ENCODE results near the gene MPND. TPM values are rescaled to one million over a fixed set of nuclear protein-coding genes. Genes with fewer than 3 reads are reported as not detected.
"Not testable (repeated sequence)": the region's sequence is repeated elsewhere in the genome, so short reads cannot be mapped to it uniquely, and the experiment has no call there.

The MPND gene
- total and polyA plus RNA-seq, 5 experiments from 2014 or later = 4.6 to 22.1 (median 5.3) TPM

DNA sequence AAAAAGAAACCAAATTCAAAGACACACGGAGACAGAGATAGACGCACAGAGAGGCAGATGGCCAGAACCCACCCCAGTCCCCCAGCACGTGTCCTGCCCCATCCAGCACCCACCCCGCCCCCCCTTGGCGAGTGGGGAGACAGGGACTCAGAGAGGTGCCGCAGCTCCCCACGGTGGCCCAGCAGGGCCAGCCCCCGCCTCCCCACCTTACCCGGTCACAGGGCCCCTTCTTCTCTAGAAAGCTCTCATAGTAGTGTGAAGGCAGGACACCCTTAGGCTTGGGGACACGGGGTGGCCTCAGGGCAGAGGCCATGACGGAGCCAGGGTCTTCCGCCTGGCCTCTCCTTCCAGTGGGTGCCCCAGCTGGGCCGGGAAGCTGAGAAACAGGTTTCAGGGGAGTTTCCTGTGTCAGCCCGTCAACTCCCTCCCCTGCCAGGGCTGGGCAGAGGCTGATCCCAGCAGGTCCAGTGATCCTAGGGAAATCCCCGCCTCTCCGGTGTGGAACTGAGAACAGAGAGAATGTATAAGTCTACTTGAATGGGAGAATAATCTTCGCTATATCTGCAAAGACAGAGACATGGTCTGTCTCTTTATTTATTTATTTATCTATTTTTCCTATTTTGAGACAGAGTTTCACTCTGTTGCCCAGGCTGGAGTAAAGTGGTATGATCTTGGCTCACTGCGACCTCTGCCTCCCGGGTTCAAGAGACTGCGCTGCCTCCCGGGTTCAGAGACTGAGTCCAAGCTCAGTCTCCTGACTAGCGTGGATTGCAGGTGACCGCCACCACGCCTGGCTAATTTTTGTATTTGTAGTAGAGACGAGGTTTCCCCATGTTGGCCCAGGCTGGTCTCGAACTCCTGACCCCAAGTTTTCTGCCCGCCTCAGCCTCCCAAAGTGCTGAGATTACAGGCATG lies 4.7 kb upstream of the MPND start, which contains the start of gene STAP2:
TSS of gene STAP2 (minus strand) at position 387 of the 915 bp plus-strand sequence. CDS start at position 313, 74 bp downstream.
- peaks cover 0 to 2% (median 0%) of the 10 kb centered on the region in 5 donors for H3K27me3 Mint-ChIP-seq
- H3K36me3 Mint-ChIP-seq = peaks cover 0 to 2% (median 0%) of the 10 kb centered on the region in 3 donors
- H3K4me3 Mint-ChIP-seq = peak within 1 kb of the TSS; percentile 82 to 95 (median 87)
- POLR2A ChIA-PET = interaction anchor here (0.9 to 1.5 kb wide), 2 partner anchors 11 to 14 kb away, joined by 4 to 6 read pairs; no protein-coding TSS in a partner anchor
- peak within 1 kb of the TSS; percentile 69 to 97 (median 92) for H3K27ac Mint-ChIP-seq
- no peak for ATAC-seq
- peaks cover 0 to 18% (median 0%) of the 10 kb centered on the region in 9 donors for H3K9me3 Mint-ChIP-seq
- peaks cover 25 to 33% (median 30%) of the 10 kb centered on the region in 4 donors for H3K4me1 Mint-ChIP-seq
- DNase-seq = peak in 4 of 10 donors; percentile 15 to 36 (median 28)

DNA sequence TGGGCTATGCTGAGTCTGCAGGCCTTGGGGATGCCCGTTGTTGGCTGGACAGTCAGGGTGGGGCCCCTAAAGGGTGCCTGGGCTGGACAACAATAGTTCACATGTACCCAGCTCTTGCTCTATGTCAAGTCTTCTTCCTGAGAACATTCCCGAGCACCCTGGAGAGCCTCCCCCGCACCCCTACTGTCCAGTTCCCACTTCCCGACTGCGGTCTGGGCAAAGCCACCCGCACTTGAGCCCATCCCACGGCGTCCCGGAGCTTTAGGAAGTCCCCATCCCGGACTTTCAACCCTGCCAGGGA lies 1.1 kb upstream of the MPND start:
- POLR2A ChIA-PET = interaction anchor here (0.5 to 4.3 kb wide), 22 partner anchors 9 to 821 kb away, joined by 3 to 34 read pairs (median 6); partner anchors contain the start of genes CHAF1A, FSD1, HDGFL2 and SH3GL1
- H3K9me3 Mint-ChIP-seq = no peaks in the 10 kb centered on the region
- peak overlapping the region; percentile 60 to 97 (median 93) for H3K27ac Mint-ChIP-seq
- peak in 1 of 10 donors; percentile 63 for DNase-seq
- peak overlapping the region; percentile 84 to 95 (median 92) for H3K4me3 Mint-ChIP-seq
- H3K36me3 Mint-ChIP-seq = peaks cover 0 to 14% (median 3%) of the 10 kb centered on the region in 3 donors
- H3K4me1 Mint-ChIP-seq = peaks cover 20 to 39% (median 38%) of the 10 kb centered on the region in 4 donors
- ATAC-seq = no peak
- H3K27me3 Mint-ChIP-seq = peaks cover 0 to 2% (median 0%) of the 10 kb centered on the region in 5 donors

DNA sequence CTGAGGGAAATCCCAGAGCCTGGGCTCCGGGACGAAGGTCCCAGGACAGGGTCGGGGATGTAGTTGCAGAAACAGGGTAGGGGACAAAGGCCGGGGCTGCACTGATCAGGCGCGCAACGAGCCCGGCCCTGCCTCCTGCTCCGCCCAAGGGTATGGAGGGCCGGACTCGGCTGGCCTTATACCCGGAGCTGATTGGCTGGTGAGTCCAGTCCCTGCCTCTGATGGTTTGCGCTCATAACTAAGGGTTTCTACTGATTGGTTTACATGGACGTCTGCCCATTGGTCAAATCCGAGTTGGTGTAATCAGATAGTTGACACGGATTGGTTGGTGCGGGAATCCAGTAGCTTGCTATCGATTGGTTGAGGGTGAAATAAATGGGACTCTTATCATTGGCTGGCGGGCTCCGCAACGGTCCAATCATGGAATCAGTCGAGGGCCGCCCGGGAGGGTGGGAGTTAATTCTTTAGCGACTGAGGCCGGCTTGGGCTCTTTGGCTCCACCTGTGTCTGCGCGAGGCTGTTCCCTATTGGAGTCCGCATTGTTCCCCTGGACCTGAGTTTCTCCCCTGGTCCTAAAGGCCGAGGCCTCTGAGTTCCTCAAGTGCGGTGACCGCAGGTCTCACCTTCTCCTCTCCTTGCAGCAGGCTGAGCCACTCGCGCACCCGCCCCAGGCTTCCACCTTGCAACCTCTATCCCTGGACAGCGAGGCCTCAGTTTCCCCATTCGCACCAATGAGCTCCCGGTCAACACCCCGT lies 570 bp upstream of the MPND start:
- ATAC-seq = peak; percentile 82 to 84
- Mint-ChIP-seq H3K36me3 (peaks cover 0 to 15% (median 3%) of the 10 kb centered on the region in 3 donors), H3K27ac (peak overlapping the region; percentile 60 to 97 (median 93)), H3K9me3 (no peaks in the 10 kb centered on the region), H3K4me1 (peaks cover 19 to 42% (median 37%) of the 10 kb centered on the region in 4 donors), H3K4me3 (peak overlapping the region; percentile 84 to 95 (median 92)), H3K27me3 (peaks cover 0 to 2% (median 0%) of the 10 kb centered on the region in 5 donors)
- POLR2A ChIA-PET = interaction anchor here (0.5 to 4.3 kb wide), 29 partner anchors 10 to 1067 kb away, joined by 3 to 34 read pairs (median 5); partner anchors contain the start of genes CHAF1A, EEF2, FSD1 and HDGFL2
- DNase-seq = peak; percentile 78 to 97 (median 93)

DNA sequence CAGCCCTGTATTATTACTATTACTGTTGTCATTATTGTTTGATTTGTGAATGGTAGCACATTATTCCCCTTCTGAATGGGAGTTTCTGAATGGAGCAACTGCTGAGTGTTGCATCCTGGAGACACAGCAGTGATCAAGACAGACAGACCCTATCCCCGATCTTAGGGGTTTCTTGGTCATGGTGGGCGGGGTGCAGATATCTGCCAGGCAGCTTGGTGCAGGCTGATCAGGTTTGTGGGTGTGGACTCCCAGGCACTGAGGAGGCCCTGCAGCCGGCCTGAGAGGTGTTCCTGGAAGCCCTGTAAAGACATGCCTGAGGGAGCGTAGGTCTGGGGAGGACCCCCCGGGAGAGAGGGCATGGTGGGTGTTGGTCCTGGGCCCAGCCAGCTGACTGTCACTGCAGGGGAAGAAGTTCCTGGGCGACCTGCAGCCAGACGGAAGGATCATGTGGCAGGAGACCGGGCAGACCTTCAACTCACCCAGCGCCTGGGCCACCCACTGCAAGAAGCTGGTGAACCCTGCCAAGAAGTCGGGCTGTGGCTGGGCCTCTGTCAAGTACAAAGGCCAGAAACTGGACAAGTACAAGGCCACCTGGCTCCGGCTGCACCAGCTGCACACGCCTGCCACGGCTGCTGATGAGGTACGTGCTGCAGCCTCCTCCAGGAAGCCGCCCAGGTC lies 2.1 kb downstream of the MPND start:
- Mint-ChIP-seq H3K9me3 (no peaks in the 10 kb centered on the region), H3K27ac (peak overlapping the region in 4 of 10 donors; percentile 8 to 83 (median 54)), H3K4me1 (peaks cover 8 to 33% (median 21%) of the 10 kb centered on the region in 4 donors), H3K4me3 (peak overlapping the region in 9 of 10 donors; percentile 28 to 67 (median 56)), H3K27me3 (peaks cover 0 to 2% (median 0%) of the 10 kb centered on the region in 5 donors), H3K36me3 (peaks cover 0 to 22% (median 3%) of the 10 kb centered on the region in 3 donors)
- ATAC-seq (no peak), DNase-seq (peak in 1 of 10 donors; percentile 57)
- POLR2A ChIA-PET = interaction anchor here (3.4 to 4.3 kb wide), 3 partner anchors 17 to 56 kb away, joined by 18 to 34 read pairs (median 30); partner anchors contain the start of genes CHAF1A, FSD1, SH3GL1 and TMIGD2

DNA sequence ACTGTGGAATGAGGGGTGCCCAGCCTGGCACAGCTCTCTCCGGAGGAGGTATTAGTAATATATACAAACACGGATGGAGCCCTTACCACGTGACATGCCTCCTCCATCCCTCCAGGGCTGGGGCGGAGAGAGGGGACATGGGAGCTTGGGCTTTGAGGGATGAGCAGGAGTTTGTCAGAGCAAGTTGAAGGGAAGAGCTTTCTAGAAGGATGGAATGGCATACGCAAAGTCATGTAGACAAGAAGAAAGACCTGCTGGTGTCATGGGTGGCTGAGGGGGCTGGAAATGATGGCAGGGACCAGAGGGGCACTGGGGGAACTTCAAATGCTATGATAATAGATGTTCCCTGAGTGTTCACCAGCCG lies 2.6 kb downstream of the MPND start:
- DNase-seq = no peak
- Mint-ChIP-seq H3K9me3 (no peaks in the 10 kb centered on the region), H3K36me3 (peaks cover 0 to 22% (median 3%) of the 10 kb centered on the region in 3 donors), H3K4me1 (peaks cover 8 to 33% (median 21%) of the 10 kb centered on the region in 4 donors), H3K27me3 (peaks cover 0 to 2% (median 0%) of the 10 kb centered on the region in 5 donors), H3K4me3 (peak overlapping the region in 3 of 10 donors; percentile 26 to 56 (median 45)), H3K27ac (peak overlapping the region in 2 of 10 donors; percentile 68 to 83)
- ATAC-seq = no peak
- POLR2A ChIA-PET = no interaction called here

DNA sequence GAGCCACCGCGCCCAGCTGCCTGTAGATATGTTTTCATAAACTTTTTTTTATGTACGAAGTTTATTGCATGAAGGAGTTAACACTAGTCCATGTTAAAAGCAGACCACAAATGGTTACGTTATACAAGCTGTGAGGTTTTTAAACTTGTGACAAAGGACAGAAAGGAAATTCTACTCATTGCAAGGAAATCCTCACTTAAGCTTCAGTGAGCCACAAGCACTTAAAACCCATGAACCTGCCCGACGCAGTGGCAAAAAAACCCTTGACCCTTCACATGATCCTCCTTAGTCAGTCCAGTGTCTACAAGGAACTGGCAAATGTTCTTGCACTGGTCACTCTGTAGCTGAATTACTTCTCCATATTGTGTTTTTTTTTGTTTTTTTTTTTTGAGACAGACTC lies 4.2 kb downstream of the MPND start:
- POLR2A ChIA-PET = interaction anchor here (0.5 to 1.0 kb wide), 2 partner anchors 10 to 47 kb away, joined by 4 read pairs; no protein-coding TSS in a partner anchor
- peaks cover 0 to 22% (median 3%) of the 10 kb centered on the region in 3 donors for H3K36me3 Mint-ChIP-seq
- peaks cover 6 to 28% (median 15%) of the 10 kb centered on the region in 4 donors for H3K4me1 Mint-ChIP-seq
- H3K9me3 Mint-ChIP-seq = no peaks in the 10 kb centered on the region
- ATAC-seq (no peak), DNase-seq (no peak)
- H3K27me3 Mint-ChIP-seq = peaks cover 0 to 2% (median 0%) of the 10 kb centered on the region in 5 donors
- H3K4me3 Mint-ChIP-seq = peak overlapping the region in 1 of 10 donors; percentile 45
- H3K27ac Mint-ChIP-seq = no peak overlapping the region

DNA sequence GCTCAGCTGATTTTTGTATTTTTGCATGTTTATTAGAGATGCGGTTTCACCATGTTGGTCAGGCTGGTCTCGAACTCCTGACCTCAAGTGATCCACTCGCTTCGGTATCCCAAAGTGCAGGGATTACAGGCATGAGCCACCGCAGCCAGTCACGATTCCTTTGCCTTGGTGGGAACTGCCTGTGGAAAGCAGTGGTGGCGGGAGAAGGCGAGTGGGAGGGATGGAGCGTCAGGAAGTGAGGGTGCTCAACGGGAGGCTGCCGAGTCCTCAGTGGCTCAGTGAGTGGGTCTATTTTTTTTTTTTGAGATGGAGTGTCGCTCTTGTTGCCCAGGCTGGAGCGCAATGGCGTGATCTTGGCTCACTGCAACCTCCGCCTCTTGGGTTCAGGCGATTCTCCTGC lies 5.9 kb downstream of the MPND start:
- POLR2A ChIA-PET, DNase-seq, H3K27me3 Mint-ChIP-seq, H3K4me3 Mint-ChIP-seq, H3K9me3 Mint-ChIP-seq, ATAC-seq: not testable (repeated sequence)
- peaks cover 0 to 22% (median 3%) of the 10 kb centered on the region in 3 donors for H3K36me3 Mint-ChIP-seq
- H3K27ac Mint-ChIP-seq = peak overlapping the region in 1 of 10 donors; percentile 57
- H3K4me1 Mint-ChIP-seq = peaks cover 5 to 18% (median 8%) of the 10 kb centered on the region in 4 donors

DNA sequence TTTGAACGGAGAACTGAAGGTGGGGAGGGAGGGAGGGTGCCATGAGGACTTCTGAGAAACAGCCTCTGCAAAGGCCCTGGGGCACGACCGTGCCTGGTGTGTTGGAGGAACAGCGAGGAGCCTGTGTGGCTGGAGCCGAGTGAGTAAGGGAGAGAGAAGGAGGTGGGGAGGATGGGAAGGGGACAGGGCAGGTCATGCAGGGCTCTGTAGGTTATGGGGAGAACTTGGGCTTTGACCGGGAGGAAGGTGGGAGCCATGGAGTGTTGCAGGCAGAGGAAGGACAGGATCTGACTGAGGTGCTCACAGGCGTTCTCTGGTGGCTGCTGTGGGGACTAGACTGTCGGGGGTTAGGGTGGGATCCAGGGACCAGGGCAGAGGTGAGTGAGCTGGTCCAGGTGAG lies 6.7 kb downstream of the MPND start:
- peak overlapping the region in 4 of 10 donors; percentile 32 to 61 (median 50) for H3K27ac Mint-ChIP-seq

DNA sequence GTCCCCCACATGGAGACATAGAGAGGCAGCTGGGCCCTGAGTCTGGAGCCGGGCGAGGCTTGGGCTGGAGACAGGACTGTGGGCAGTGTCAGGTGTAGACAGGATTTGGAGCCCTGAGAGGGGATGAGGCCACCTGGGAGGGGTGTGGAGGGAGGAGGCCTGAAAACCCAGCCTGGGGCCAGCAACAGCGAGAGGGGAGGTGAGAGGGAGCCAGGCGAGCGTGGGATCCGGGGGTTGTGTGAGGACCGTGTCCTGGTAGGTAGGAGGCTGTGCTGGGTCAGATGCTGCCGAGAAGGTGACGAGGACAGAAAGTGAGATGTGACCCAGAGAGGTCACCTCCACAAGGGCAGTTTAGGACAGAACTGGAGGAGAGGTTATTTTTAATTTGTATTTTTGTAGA lies 7.4 kb downstream of the MPND start:
- ATAC-seq = no peak
- DNase-seq = no peak
- no peaks in the 10 kb centered on the region for H3K9me3 Mint-ChIP-seq
- H3K4me3 Mint-ChIP-seq = no peak overlapping the region
- no peaks in the 10 kb centered on the region for H3K27me3 Mint-ChIP-seq
- POLR2A ChIA-PET = no interaction called here
- peaks cover 0 to 19% (median 3%) of the 10 kb centered on the region in 3 donors for H3K36me3 Mint-ChIP-seq
- H3K4me1 Mint-ChIP-seq = peaks cover 2 to 13% (median 5%) of the 10 kb centered on the region in 4 donors
- H3K27ac Mint-ChIP-seq = peak overlapping the region in 3 of 10 donors; percentile 48 to 84 (median 61)

More for the DNA sequence above, 6.7 kb downstream of the MPND start:
- peaks cover 5 to 16% (median 7%) of the 10 kb centered on the region in 4 donors for H3K4me1 Mint-ChIP-seq
- H3K36me3 Mint-ChIP-seq = peaks cover 0 to 22% (median 3%) of the 10 kb centered on the region in 3 donors
- no peaks in the 10 kb centered on the region for H3K9me3 Mint-ChIP-seq
- ATAC-seq (no peak), DNase-seq (no peak)
- no peaks in the 10 kb centered on the region for H3K27me3 Mint-ChIP-seq
- H3K4me3 Mint-ChIP-seq = no peak overlapping the region
- POLR2A ChIA-PET = no interaction called here

DNA sequence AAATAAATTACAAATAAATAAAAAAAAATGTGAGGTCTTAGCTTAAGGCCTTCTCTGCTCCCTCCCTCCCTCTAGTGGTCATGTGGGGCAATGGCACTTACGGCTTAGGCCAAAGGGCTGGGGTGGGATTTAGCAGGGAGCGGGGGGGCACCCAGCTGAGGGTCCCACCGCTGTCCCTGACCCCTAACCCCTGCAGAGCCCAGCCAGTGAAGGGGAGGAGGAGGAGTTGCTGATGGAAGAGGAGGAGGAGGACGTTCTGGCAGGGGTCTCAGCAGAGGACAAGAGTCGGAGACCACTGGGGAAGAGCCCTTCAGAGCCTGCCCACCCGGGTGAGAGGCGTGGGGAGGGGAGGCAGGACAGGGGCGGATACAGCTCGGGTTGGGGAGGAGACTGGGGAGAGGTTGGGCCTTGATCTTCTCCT lies 9.3 kb downstream of the MPND start:
- Mint-ChIP-seq H3K27me3 (no peaks in the 10 kb centered on the region), H3K27ac (peak overlapping the region in 5 of 10 donors; percentile 48 to 74 (median 57)), H3K9me3 (no peaks in the 10 kb centered on the region)

DNA sequence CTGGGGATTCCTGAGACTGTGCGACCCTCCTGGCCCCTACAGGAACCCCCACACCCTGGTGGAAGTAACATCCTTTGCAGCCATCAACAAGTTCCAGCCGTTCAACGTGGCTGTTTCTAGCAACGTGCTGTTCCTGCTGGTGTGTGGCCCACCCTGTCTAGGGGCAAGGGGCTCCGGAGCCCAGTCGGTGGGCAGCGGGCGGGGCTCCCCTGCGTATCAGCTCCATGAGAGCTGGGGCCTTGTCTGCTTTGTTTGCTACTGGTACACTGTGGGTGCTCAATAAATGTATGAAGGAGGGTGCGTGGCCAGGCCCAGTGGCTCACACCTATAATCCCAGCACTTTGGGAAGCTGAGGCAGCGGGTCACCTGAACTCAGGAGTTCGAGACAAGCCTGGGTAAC lies 10.9 kb downstream of the MPND start:
- Mint-ChIP-seq H3K36me3 (no peaks in the 10 kb centered on the region), H3K27me3 (no peaks in the 10 kb centered on the region), H3K4me3 (no peak overlapping the region), H3K9me3 (no peaks in the 10 kb centered on the region), H3K27ac (no peak overlapping the region), H3K4me1 (peaks cover 1 to 5% (median 4%) of the 10 kb centered on the region in 4 donors)
- no peak for ATAC-seq
- POLR2A ChIA-PET = no interaction called here
- no peak for DNase-seq

More for the DNA sequence above, 9.3 kb downstream of the MPND start:
- peak; percentile 33 to 86 (median 64) for DNase-seq
- H3K4me3 Mint-ChIP-seq = no peak overlapping the region
- POLR2A ChIA-PET = interaction anchor here (0.6 to 2.1 kb wide), 10 partner anchors 9 to 298 kb away, joined by 3 to 21 read pairs (median 4); partner anchors contain the start of genes CHAF1A, FSD1, MPND and SH3GL1
- peaks cover 0 to 7% (median 0%) of the 10 kb centered on the region in 3 donors for H3K36me3 Mint-ChIP-seq
- peak; percentile 74 to 85 for ATAC-seq
- peaks cover 1 to 6% (median 4%) of the 10 kb centered on the region in 4 donors for H3K4me1 Mint-ChIP-seq

Data from naive thymus-derived CD8-positive, alpha-beta T cell (primary cell).